NCI-H128 (cell line): ENCODE results near the gene BMPR1B.
"Not testable (repeated sequence)": the region's sequence is repeated elsewhere in the genome, so short reads cannot be mapped to it uniquely, and the experiment has no call there.

Source experiments
- DNase-seq: peaks from one replicate; lab custom pipeline; 2025; ENCODE audit not compliant: unreplicated experiment; lab: John Stamatoyannopoulos, UW

BMPR1B gene

GRCh38 chr4:95020521-95020920 lies 262.8 kb downstream of the BMPR1B start:
- no peak for DNase-seq

- DNase-seq: no peak
Observed at GRCh38 chr4:95021099-95021498, 263.3 kb downstream of the BMPR1B start.

- DNase-seq: no peak
Observed at GRCh38 chr4:95023110-95023509, 265.4 kb downstream of the BMPR1B start.

- no peak for DNase-seq
Observed at GRCh38 chr4:95027905-95028618, 270.3 kb downstream of the BMPR1B start.

- no peak for DNase-seq
Observed at GRCh38 chr4:95038791-95039190, 281.0 kb downstream of the BMPR1B start.

- no peak for DNase-seq
Observed at GRCh38 chr4:95044324-95044837, 286.6 kb downstream of the BMPR1B start.

DNA sequence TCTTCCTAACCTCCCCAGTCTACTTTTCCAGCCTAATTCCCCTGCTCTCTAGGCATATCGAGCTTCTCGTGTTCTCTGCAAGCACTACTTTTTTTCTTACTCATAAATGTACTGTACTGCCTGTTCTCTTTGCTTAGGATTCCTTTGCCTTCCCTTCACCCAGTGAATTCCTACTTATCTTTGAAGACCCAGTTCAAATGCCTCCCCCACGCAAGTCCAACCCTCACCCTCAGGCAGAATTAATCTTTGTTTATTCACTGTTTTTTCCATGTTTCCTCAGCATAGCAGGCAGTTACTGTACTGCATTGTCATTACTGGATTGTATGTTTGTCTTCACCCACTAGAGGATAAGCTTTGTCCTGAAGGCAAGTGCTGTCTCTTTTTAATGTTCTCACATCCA lies 287.7 kb downstream of the BMPR1B start:
- DNase-seq: no peak

DNA sequence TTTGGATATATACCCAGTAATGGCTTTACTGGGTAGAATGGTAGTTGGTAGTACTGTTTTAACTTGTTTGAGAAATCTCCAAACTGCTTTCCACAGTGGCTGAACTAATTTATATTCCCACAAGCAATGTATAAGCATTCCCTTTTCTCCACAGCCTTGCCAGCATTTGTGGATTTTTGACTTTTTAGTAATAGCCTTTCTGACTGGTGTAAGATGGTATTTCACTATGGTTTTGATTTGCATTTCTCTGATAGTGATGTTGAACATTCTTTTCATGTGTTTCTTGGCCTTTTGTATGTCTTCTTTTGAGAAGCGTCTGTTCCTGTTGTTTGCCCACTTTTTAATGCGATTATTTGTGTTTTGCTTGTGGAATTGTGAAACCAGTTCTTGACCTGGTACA lies 290.5 kb downstream of the BMPR1B start:
- DNase-seq: no peak

- no peak for DNase-seq
Observed at GRCh38 chr4:95049551-95050233, 291.9 kb downstream of the BMPR1B start.

- DNase-seq: no peak
Observed at GRCh38 chr4:95050980-95051701, 293.4 kb downstream of the BMPR1B start.

- no peak for DNase-seq
Observed at GRCh38 chr4:95051702-95052020, 293.9 kb downstream of the BMPR1B start.

GRCh38 chr4:95058991-95059390 lies 301.2 kb downstream of the BMPR1B start:
- DNase-seq: no peak

GRCh38 chr4:95059663-95060062 lies 301.9 kb downstream of the BMPR1B start:
- no peak for DNase-seq

- DNase-seq: no peak
Observed at GRCh38 chr4:95061220-95061619, 303.5 kb downstream of the BMPR1B start.

DNA sequence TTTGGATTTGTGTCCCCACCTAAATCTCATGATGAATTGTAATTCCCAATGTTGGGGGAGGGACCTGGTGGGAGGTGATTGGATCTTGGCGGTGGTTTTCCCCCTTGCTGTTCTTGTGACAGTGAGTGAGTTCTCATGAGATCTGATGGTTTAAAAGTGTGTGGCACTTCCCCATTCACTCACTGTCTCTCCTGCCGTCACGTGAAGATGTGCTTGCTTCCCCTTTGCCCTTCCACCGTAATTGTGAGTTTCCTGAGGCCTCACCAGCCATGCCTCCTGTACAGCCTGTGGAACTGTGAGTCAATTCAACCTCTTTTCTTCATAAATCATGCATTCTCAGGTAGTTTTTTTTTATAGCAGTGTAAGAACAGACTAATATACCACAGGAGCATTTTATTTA lies 304.0 kb downstream of the BMPR1B start:
- not testable (repeated sequence) for DNase-seq

- DNase-seq: no peak
Observed at GRCh38 chr4:95066050-95066449, 308.3 kb downstream of the BMPR1B start.

GRCh38 chr4:95068401-95068800 lies 310.6 kb downstream of the BMPR1B start:
- DNase-seq: no peak

GRCh38 chr4:95068818-95069478 lies 311.2 kb downstream of the BMPR1B start:
- no peak for DNase-seq

DNA sequence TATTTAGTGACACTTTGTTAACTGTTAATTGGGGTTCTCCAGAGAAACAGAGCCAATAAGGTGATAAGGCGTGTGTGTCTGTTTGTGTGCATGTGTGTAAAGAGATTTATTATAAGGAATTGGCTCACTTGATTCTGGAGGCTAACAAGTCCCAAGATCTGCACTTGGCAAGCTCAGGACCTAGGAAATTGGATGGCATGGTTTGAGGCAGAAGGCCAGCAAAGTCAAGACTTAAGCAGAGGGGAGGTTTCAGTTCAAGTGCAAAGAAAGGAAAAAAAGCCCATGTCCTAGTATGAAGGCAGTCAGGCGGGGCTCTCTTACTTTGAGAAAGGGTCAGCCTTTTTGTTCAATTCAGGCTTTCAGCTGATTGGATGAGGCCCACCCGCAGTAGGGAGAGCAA lies 314.1 kb downstream of the BMPR1B start:
- no peak for DNase-seq

- no peak for DNase-seq
Observed at GRCh38 chr4:95073646-95074045, 315.9 kb downstream of the BMPR1B start.

GRCh38 chr4:95077864-95078263 lies 320.1 kb downstream of the BMPR1B start:
- no peak for DNase-seq
